ENCODE measurements around the gene AKT1S1.

Gene AKT1S1

GRCh38 chr19:49910179-49910578 is 33.0 kb upstream of the AKT1S1 start (continued):
- TF ChIP-seq REST (tag by site-specific recombination; IDR thresholded peaks at IDR 0.05), result no peak

- Histone ChIP-seq H3K36me3 (ENCODE audit: control insufficient read depth in 2 of 2, insufficient read depth in 1 of 2, low read length in 2 of 2) (peaks cover 41 to 63% of the 10 kb centered on the region in 2 experiments), H3K9me3 (ENCODE audit: control insufficient read depth, insufficient read depth, low read depth, low read length) (no peaks in the 10 kb centered on the region), H3K4me1 (ENCODE audit: control insufficient read depth, insufficient read depth, low read length) (no peaks in the 10 kb centered on the region), H3K4me3 (ENCODE audit: low read depth, low read length) (no peak overlapping the region), H3K27ac (ENCODE audit: extremely low read depth, low read depth, low read length) (0 out of 2 replicates have a peak overlapping the region, but pooled peaks have one; percentile 3)
- ChIA-PET CTCF (interaction anchor here (0.6 kb wide), 1 partner anchor 841 kb away, joined by 3 read pairs; no protein-coding TSS in a partner anchor), POLR2A (interaction anchor here (1.2 to 2.6 kb wide), 3 partner anchors 11 to 20 kb away, joined by 3 to 14 read pairs (median 3); partner anchors contain the start of genes ATF5 and NUP62)
- no peak for TF ChIP-seq ZNF792 (tag by site-specific recombination; IDR thresholded peaks at IDR 0.05)
- no peak for TF ChIP-seq ZBTB11 (tag by site-specific recombination; conservative IDR thresholded peaks at IDR 0.05; ENCODE audit: low read depth)
- no peak for TF ChIP-seq HIC1 (tag by site-specific recombination; IDR thresholded peaks at IDR 0.05)
- 0 out of 2 replicates have a peak, but pooled peaks have one; percentile 16 for TF ChIP-seq ZNF394 (tag by site-specific recombination; IDR thresholded peaks at IDR 0.05; ENCODE audit: borderline replicate concordance)
- TF ChIP-seq ZNF791 (tag by site-specific recombination; IDR thresholded peaks at IDR 0.05), result no peak
Observed at GRCh38 chr19:49908480-49909420, 31.6 kb upstream of the AKT1S1 start.

GRCh38 chr19:49907745-49908446 is 30.7 kb upstream of the AKT1S1 start:
- peaks cover 38 to 55% of the 10 kb centered on the region in 2 experiments for H3K36me3 ChIP-seq (ENCODE audit: control insufficient read depth in 2 of 2, insufficient read depth in 1 of 2, low read length in 2 of 2)
- H3K4me3 ChIP-seq (ENCODE audit: low read depth, low read length), result no peak overlapping the region
- H3K27ac ChIP-seq (ENCODE audit: extremely low read depth, low read depth, low read length), result 0 out of 2 replicates have a peak overlapping the region, but pooled peaks have one; percentile 3
- ChIA-PET CTCF (no interaction called here), POLR2A (interaction anchor here (1.2 to 2.6 kb wide), 3 partner anchors 9 to 21 kb away, joined by 3 to 14 read pairs (median 4); partner anchors contain the start of genes ATF5 and NUP62)
- H3K9me3 ChIP-seq (ENCODE audit: control insufficient read depth, insufficient read depth, low read depth, low read length), result no peaks in the 10 kb centered on the region
- 0 out of 2 replicates have a peak, but pooled peaks have one; percentile 32 for TF ChIP-seq ZBTB6 (tag by site-specific recombination; IDR thresholded peaks at IDR 0.05)
- no peak for TF ChIP-seq ZNF677 (tag by site-specific recombination; IDR thresholded peaks at IDR 0.05)
- no peak for TF ChIP-seq PRDM6 (tag by site-specific recombination; IDR thresholded peaks at IDR 0.05)
- TF ChIP-seq RBAK (tag by site-specific recombination; IDR thresholded peaks at IDR 0.05), result no peak
- TF ChIP-seq ZBTB26 (tag by site-specific recombination; optimal IDR thresholded peaks at IDR 0.05), result no peak
- H3K4me1 ChIP-seq (ENCODE audit: control insufficient read depth, insufficient read depth, low read length), result no peaks in the 10 kb centered on the region
